Measurements from ENCODE around the gene P4HA3. TPM values are rescaled to one million over a fixed set of nuclear protein-coding genes. Genes with fewer than 3 reads are reported as not detected.

The P4HA3 gene
- total and polyA plus RNA-seq, 9 of the 15 experiments (the other 6 are each of a cell fraction or from before 2014, with no cell fraction given) = 0.01 to 0.03 TPM; not detected in 7

DNA sequence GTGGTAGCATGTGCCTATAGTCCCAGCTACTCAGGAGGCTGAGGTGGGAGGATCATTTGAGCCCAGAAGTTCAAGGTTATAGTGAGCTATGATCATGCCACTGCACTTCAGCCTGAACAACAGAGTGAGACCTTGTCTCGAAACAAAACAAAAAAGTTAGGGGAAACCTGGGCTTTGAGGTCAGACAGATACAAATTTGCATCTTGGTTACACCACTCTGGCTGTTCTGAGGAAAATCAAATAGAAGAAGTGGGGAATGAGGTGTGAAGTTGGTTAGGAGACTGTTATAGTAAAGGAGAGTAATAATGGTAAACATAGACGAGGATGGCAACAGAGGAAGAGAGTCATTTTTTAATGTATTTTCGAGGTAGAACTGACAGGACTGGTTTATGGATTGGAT is 77.8 kb downstream of the P4HA3 start:
- ChIA-PET CTCF (ENCODE audit: low intra/inter-chr PET ratio) (no interaction called here), POLR2A (no interaction called here)
- peaks cover 83% of the 10 kb centered on the region for H3K36me3 ChIP-seq (ENCODE audit: control insufficient read depth, insufficient read depth, low read length)
- no peaks in the 10 kb centered on the region for H3K27me3 ChIP-seq (ENCODE audit: control insufficient read depth in 2 of 2, insufficient read depth in 2 of 2, low read length in 2 of 2)
- ATAC-seq (no peak), DNase-seq (ENCODE audit: extremely low read depth in 1 of 4, low spot score in 3 of 4) (no peak), FAIRE-seq (no peak)
- H3K9me1 ChIP-seq (ENCODE audit: control insufficient read depth, insufficient read depth, low read length) = no peaks in the 10 kb centered on the region
- no peak overlapping the region for H3K4me2 ChIP-seq (ENCODE audit: insufficient read depth, low read length)
- TF ChIP-seq ZNF133 (CRISPR knock-in tag; IDR thresholded peaks at IDR 0.05) (no peak), ZNF282 (CRISPR knock-in tag; IDR thresholded peaks at IDR 0.05) (no peak), PPARD (CRISPR knock-in tag; IDR thresholded peaks at IDR 0.05) (no peak), RHOXF2B (CRISPR knock-in tag; conservative IDR thresholded peaks at IDR 0.05) (no peak), RBM22 (IDR thresholded peaks at IDR 0.05; ENCODE audit: low read depth, low read length, poor library complexity, severe bottlenecking) (no peak), MECOM (CRISPR knock-in tag; IDR thresholded peaks at IDR 0.05) (no peak), BACH1 (tag; IDR thresholded peaks at IDR 0.05) (no peak), ZNF41 (CRISPR knock-in tag; conservative IDR thresholded peaks at IDR 0.05) (no peak), NELFE (IDR thresholded peaks at IDR 0.05; ENCODE audit: insufficient read depth, insufficient read length) (no peak), ZNF444 (CRISPR knock-in tag; IDR thresholded peaks at IDR 0.05) (no peak), ZNF592 (IDR thresholded peaks at IDR 0.05) (no peak)
- TF ChIP-seq, protein P1, sequence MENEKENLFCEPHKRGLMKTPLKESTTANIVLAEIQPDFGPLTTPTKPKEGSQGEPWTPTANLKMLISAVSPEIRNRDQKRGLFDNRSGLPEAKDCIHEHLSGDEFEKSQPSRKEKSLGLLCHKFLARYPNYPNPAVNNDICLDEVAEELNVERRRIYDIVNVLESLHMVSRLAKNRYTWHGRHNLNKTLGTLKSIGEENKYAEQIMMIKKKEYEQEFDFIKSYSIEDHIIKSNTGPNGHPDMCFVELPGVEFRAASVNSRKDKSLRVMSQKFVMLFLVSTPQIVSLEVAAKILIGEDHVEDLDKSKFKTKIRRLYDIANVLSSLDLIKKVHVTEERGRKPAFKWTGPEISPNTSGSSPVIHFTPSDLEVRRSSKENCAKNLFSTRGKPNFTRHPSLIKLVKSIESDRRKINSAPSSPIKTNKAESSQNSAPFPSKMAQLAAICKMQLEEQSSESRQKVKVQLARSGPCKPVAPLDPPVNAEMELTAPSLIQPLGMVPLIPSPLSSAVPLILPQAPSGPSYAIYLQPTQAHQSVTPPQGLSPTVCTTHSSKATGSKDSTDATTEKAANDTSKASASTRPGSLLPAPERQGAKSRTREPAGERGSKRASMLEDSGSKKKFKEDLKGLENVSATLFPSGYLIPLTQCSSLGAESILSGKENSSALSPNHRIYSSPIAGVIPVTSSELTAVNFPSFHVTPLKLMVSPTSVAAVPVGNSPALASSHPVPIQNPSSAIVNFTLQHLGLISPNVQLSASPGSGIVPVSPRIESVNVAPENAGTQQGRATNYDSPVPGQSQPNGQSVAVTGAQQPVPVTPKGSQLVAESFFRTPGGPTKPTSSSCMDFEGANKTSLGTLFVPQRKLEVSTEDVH (IDR thresholded peaks at IDR 0.05; ENCODE audit: low read depth, partially characterized antibody) = no peak
- no peaks in the 10 kb centered on the region for H4K20me1 ChIP-seq (replicated peaks; ENCODE audit: control insufficient read depth, insufficient read depth, low read length)
- in situ Hi-C loops (cut with MboI) = no loop called here
- no peaks in the 10 kb centered on the region for H3K4me1 ChIP-seq (replicated peaks in 1 of 2; ENCODE audit: control insufficient read depth in 2 of 2, insufficient read depth in 2 of 2, low read length in 2 of 2)
- no peak overlapping the region for H3K9ac ChIP-seq (ENCODE audit: insufficient read depth in 1 of 2, low read depth in 2 of 2, low read length in 2 of 2)
- no TSS peak for BruUV-seq (replicated peaks)
- no peak overlapping the region for H3K27ac ChIP-seq (ENCODE audit: extremely low read depth, low read depth, low read length)
- WGBS (ENCODE audit: insufficient coverage, low coverage, missing lambda C conversion rate) = 72% methylated on average over 3 of the region's 3 CpGs
- H3K9me3 ChIP-seq (replicated peaks; ENCODE audit: control insufficient read depth, insufficient read depth, low read depth, low read length) = no peaks in the 10 kb centered on the region
- no peak overlapping the region for H3K4me3 ChIP-seq
- intact Hi-C loops (cut with micrococcal nuclease) = no loop called here
- H2AFZ ChIP-seq (ENCODE audit: low read depth, low read length) = no peak overlapping the region
- no peaks in the 10 kb centered on the region; the same call in 2 of the 3 replicates for H3K79me2 ChIP-seq (ENCODE audit: control insufficient read depth, insufficient read depth, low read length)
